Neural cell (in vitro differentiated cells): ENCODE data around the gene NEU3.

ENCODE experiments used
- CTCF ChIP-seq: fragments of 450-650 bp; IDR thresholded peaks from 2 replicates; pipeline ENCODE4 v1.5.1; 2014; ENCODE audit warnings: antibody characterized with exemption, mild to moderate bottlenecking, moderate library complexity; ENCODE audit not compliant: poor library complexity, severe bottlenecking
- EP300 ChIP-seq: fragments of 450-650 bp; conservative IDR thresholded peaks from 2 replicates; pipeline ENCODE4 v1.6.1; 2014; ENCODE audit warnings: antibody characterized with exemption, mild to moderate bottlenecking, moderate library complexity; ENCODE audit not compliant: poor library complexity, severe bottlenecking
- SMC3 ChIP-seq: fragments of 450-650 bp; conservative IDR thresholded peaks from 2 replicates; pipeline ENCODE4 v1.6.1; 2014; ENCODE audit warnings: antibody characterized with exemption, mild to moderate bottlenecking, moderate library complexity; ENCODE audit not compliant: poor library complexity
- TAF1 ChIP-seq: IDR thresholded peaks from 2 replicates; pipeline ENCODE4 v1.6.1; 2012; ENCODE audit warnings: low read depth

- TF ChIP-seq CTCF, result no peak
- TF ChIP-seq EP300, result no peak
- no peak for TF ChIP-seq TAF1
- TF ChIP-seq SMC3, result no peak
Measured at GRCh38 chr11:75032550-75032935, 43.8 kb downstream of the NEU3 start.
